ENCODE data around the gene OPA3. TPM values are rescaled to one million over a fixed set of nuclear protein-coding genes. Genes with fewer than 3 reads are reported as not detected.

OPA3 gene
- total RNA-seq, 4 donors from 2014 or later, result 5.4 to 30.8 (median 17.0) TPM

- no peaks in the 10 kb centered on the region for H3K27me3 ChIP-seq
- no peaks in the 10 kb centered on the region for H3K9me3 ChIP-seq
- H3K27ac ChIP-seq, result peak overlapping the region in 2 of 3 donors; percentile 3 to 24
- DNase-seq, result peak; percentile 22 to 43
- no peaks in the 10 kb centered on the region for H3K36me3 ChIP-seq
- no peak for TF ChIP-seq POLR2A (IDR thresholded peaks at IDR 0.05)
- TF ChIP-seq CTCF (IDR thresholded peaks at IDR 0.05), result no peak
- H3K4me1 ChIP-seq, result peaks cover 11 to 26% of the 10 kb centered on the region in 2 donors
- intact Hi-C loops (cut with DNase I), result no loop called here
- H3K4me3 ChIP-seq (replicated peaks in 1 of 3), result peak overlapping the region in 1 of 3 donors; percentile 29
- WGBS, 2 donors, result 7 to 13% methylated on average over 15 to 29 of the region's 32 CpGs
Measured at GRCh38 chr19:45492627-45493470, 91.8 kb downstream of the OPA3 start.

- Histone ChIP-seq H3K4me3 (replicated peaks in 1 of 3) (no peak overlapping the region), H3K27me3 (no peaks in the 10 kb centered on the region), H3K9me3 (no peaks in the 10 kb centered on the region), H3K4me1 (peaks cover 10 to 23% of the 10 kb centered on the region in 2 donors), H3K36me3 (no peaks in the 10 kb centered on the region), H3K27ac (no peak overlapping the region)
- TF ChIP-seq POLR2A (IDR thresholded peaks at IDR 0.05) (no peak), CTCF (IDR thresholded peaks at IDR 0.05) (no peak)
- WGBS, 2 donors, result 82 to 95% methylated on average over 5 of the region's 5 CpGs
- intact Hi-C loops (cut with DNase I), result no loop called here
- no peak for DNase-seq
Measured at GRCh38 chr19:45492137-45492626, 92.4 kb downstream of the OPA3 start.

DNA sequence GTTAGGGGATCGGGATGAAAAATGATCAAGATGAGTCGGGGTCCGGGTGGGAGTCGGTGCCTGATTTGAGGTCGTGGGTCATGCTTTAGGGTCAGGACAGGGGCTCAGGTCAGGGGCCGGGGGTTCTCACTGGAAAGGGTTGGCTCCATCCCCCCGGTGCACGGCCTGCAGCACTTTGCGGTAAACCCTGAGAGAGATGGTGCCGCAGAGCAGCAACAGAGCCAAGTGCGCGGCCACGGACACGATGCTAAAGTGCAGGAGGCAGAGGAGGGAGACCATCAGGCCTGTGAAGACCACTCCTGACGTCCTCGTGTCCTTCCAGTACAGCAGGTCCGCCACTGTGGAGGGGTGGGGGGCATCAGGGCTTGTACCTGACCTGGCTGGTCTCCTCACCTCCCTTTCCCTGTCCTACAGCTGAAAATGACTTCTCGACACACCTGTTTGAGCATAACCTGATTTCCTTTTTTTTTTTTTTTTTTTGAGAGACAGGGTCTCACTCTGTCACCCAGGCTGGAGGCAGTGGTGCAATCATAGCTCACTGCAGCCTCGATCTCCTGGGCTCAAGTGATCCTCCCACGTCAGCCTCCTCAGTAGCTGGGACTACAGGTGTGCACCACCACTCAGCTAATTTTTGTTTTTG is 95.3 kb downstream of the OPA3 start:
- TF ChIP-seq POLR2A (IDR thresholded peaks at IDR 0.05) (no peak), CTCF (IDR thresholded peaks at IDR 0.05) (no peak)
- Histone ChIP-seq H3K4me1 (peaks cover 0 to 21% of the 10 kb centered on the region in 2 donors), H3K9me3 (no peaks in the 10 kb centered on the region), H3K27ac (no peak overlapping the region), H3K27me3 (no peaks in the 10 kb centered on the region), H3K36me3 (no peaks in the 10 kb centered on the region), H3K4me3 (replicated peaks in 1 of 3) (no peak overlapping the region)
- DNase-seq, result no peak
- intact Hi-C loops (cut with DNase I), result no loop called here
- WGBS, 2 donors, result 87 to 89% methylated on average over 19 to 20 of the region's 20 CpGs

DNA sequence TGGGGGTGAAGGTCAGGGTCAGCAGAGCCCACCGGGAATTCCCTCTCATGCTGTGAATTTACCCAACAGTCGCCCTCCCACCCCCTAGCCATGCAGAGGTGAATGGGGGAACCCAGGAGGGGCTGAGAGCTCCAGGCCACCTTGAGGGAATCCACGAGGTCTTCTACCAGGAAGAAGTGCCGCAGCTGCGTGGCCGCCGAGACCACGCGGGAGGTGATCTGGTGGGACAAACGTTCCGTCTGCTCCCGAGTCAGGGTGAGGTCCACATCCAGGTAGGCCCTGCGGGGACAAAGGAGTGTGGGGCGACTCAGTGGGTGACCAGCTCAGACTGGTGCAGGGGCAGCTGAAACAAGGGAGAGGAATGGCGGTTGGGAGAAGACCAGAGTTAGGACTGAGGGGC is 95.9 kb downstream of the OPA3 start:
- 92% methylated on average over 15 of the region's 15 CpGs for WGBS, 2 donors
- intact Hi-C loops (cut with DNase I), result no loop called here
- Histone ChIP-seq H3K4me3 (replicated peaks in 1 of 3) (no peak overlapping the region), H3K9me3 (no peaks in the 10 kb centered on the region), H3K27ac (no peak overlapping the region), H3K4me1 (peaks cover 0 to 21% of the 10 kb centered on the region in 2 donors), H3K27me3 (no peaks in the 10 kb centered on the region), H3K36me3 (no peaks in the 10 kb centered on the region)
- no peak for TF ChIP-seq POLR2A (IDR thresholded peaks at IDR 0.05)
- TF ChIP-seq CTCF (IDR thresholded peaks at IDR 0.05), result no peak
- no peak for DNase-seq
